Cardiac fibroblast (primary cell): ENCODE measurements around the gene ZC2HC1C.
A peak's percentile ranks its signal among the peaks of the same experiment; 100 is the strongest.

ENCODE experiments used
- DNase-seq, 2 donors: peaks; one replicate each; pipeline versions ENCODE4 v3.0.0 to v3.0.0-alpha.2; 2010; ENCODE audit warnings: low read depth in 2 of 2
- H3K4me3 ChIP-seq, 2 donors: replicated peaks in 1 of 2; 1 replicate in 1 of 2; 2 replicates in 1 of 2; pipeline ENCODE4 v1.5.1; 2011; ENCODE audit warnings: low read depth in 2 of 2, low read length in 2 of 2, mild to moderate bottlenecking in 2 of 2, moderate library complexity in 1 of 2
- CTCF ChIP-seq: IDR thresholded peaks from one replicate; pipeline ENCODE4 v1.5.1; 2011; ENCODE audit warnings: low read depth, mild to moderate bottlenecking, low read length, inconsistent platforms

The ZC2HC1C gene

DNA sequence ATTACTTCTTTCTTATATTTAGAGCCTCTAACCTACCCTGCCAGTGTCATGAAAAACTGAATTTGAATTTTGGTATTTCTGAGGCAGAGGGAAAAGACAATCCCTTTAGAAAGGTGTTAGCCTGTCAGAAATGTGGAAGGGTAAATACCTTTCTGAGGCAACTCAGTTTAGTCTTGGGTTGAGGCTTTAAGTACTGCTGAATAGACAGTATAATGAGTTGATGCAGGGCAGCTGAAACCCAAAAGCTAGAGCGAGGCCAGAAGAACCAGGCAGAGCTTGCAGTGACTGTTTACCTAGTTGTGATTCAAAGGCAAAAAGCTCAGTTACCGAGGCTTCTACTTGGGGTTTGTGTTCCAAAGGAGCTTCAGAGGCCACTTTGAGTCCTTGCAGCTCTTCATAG is 18.7 kb downstream of the ZC2HC1C start:
- TF ChIP-seq CTCF, result no peak
- H3K4me3 ChIP-seq, result no peak overlapping the region
- DNase-seq, result no peak

GRCh38 chr14:75088566-75089373 is 19.3 kb downstream of the ZC2HC1C start:
- H3K4me3 ChIP-seq, result no peak overlapping the region
- peak; percentile 74 to 75 for DNase-seq
- TF ChIP-seq CTCF, result peak; percentile 84

DNA sequence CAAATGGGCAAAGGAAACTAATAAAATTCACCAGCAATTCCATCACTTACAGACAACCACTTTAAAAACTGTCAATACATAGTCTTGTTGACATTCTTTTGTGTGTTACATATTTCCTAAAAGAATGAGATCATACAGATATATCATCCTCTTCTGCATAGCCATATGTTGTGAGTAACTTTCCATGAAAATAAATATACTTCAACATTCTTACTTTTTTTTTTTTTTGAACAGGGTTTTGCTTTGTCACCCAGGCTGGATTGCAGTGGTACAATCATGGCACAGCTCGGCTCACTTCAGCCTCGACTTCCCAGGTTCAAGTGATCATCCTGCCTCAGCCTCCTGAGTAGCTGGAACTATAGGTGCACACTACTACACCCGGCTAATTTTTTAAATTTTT is 20.9 kb downstream of the ZC2HC1C start:
- TF ChIP-seq CTCF, result no peak
- no peak overlapping the region for H3K4me3 ChIP-seq
- peak in 1 of 2 donors; percentile 5 for DNase-seq

- no peak overlapping the region for H3K4me3 ChIP-seq
- TF ChIP-seq CTCF, result no peak
- no peak for DNase-seq
Observed at GRCh38 chr14:75091251-75091650, 21.8 kb downstream of the ZC2HC1C start.

- no peak overlapping the region for H3K4me3 ChIP-seq
- TF ChIP-seq CTCF, result no peak
- DNase-seq, result no peak
Observed at GRCh38 chr14:75092698-75093097, 23.3 kb downstream of the ZC2HC1C start.

DNA sequence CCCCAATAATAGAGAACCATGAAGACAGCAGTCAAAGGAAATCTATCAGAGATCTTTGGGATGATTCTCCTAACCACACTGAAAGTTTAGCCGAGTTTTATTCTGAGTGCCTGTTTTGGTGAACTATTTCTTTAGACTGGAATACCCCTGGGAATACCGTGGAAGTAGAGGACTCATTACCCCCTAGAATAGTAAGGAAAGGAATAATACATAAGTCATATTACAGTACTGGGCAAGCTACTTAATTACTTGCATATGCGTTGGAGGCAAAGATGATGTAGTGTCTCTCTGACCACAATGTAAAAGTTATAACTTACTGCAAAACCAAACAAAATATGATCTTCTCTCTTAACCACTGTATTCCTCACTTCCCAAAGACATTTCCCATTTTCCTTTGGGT is 25.5 kb downstream of the ZC2HC1C start:
- H3K4me3 ChIP-seq, result no peak overlapping the region
- TF ChIP-seq CTCF, result no peak
- DNase-seq, result peak in 1 of 2 donors; percentile 25

- DNase-seq, result no peak
- no peak overlapping the region for H3K4me3 ChIP-seq
- TF ChIP-seq CTCF, result no peak
Observed at GRCh38 chr14:75095690-75096089, 26.2 kb downstream of the ZC2HC1C start.
